ENCODE measurements around the gene RGS3. TPM values are rescaled to one million over a fixed set of nuclear protein-coding genes. Genes with fewer than 3 reads are reported as not detected.

The RGS3 gene
- total RNA-seq, 2 donors from 2014 or later: 112 to 184 TPM

GRCh38 chr9:113537229-113537810 lies 73.8 kb downstream of the RGS3 start:
- DNase-seq (ENCODE audit: low spot score): no peak
- peaks cover 46% of the 10 kb centered on the region for H3K36me3 ChIP-seq
- H3K4me3 ChIP-seq: no peak overlapping the region
- no peaks in the 10 kb centered on the region for H3K9me3 ChIP-seq
- no peaks in the 10 kb centered on the region for H3K27me3 ChIP-seq
- peak overlapping the region; percentile 79 to 83 for H3K27ac ChIP-seq
- TF ChIP-seq, protein P1, sequence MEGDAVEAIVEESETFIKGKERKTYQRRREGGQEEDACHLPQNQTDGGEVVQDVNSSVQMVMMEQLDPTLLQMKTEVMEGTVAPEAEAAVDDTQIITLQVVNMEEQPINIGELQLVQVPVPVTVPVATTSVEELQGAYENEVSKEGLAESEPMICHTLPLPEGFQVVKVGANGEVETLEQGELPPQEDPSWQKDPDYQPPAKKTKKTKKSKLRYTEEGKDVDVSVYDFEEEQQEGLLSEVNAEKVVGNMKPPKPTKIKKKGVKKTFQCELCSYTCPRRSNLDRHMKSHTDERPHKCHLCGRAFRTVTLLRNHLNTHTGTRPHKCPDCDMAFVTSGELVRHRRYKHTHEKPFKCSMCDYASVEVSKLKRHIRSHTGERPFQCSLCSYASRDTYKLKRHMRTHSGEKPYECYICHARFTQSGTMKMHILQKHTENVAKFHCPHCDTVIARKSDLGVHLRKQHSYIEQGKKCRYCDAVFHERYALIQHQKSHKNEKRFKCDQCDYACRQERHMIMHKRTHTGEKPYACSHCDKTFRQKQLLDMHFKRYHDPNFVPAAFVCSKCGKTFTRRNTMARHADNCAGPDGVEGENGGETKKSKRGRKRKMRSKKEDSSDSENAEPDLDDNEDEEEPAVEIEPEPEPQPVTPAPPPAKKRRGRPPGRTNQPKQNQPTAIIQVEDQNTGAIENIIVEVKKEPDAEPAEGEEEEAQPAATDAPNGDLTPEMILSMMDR (IDR thresholded peaks at IDR 0.05): no peak
- H3K4me1 ChIP-seq: peaks cover 0 to 81% of the 10 kb centered on the region in 2 donors

- Histone ChIP-seq H3K4me3 (no peak overlapping the region), H3K4me1 (peaks cover 0 to 83% of the 10 kb centered on the region in 2 donors), H3K27me3 (no peaks in the 10 kb centered on the region), H3K27ac (peak overlapping the region; percentile 79 to 83), H3K36me3 (peaks cover 46% of the 10 kb centered on the region), H3K9me3 (no peaks in the 10 kb centered on the region)
- no peak for DNase-seq (ENCODE audit: low spot score)
- TF ChIP-seq, protein P1 (IDR thresholded peaks at IDR 0.05): no peak
These were observed 74.6 kb downstream of the RGS3 start for GRCh38 chr9:113538131-113538530.

DNA sequence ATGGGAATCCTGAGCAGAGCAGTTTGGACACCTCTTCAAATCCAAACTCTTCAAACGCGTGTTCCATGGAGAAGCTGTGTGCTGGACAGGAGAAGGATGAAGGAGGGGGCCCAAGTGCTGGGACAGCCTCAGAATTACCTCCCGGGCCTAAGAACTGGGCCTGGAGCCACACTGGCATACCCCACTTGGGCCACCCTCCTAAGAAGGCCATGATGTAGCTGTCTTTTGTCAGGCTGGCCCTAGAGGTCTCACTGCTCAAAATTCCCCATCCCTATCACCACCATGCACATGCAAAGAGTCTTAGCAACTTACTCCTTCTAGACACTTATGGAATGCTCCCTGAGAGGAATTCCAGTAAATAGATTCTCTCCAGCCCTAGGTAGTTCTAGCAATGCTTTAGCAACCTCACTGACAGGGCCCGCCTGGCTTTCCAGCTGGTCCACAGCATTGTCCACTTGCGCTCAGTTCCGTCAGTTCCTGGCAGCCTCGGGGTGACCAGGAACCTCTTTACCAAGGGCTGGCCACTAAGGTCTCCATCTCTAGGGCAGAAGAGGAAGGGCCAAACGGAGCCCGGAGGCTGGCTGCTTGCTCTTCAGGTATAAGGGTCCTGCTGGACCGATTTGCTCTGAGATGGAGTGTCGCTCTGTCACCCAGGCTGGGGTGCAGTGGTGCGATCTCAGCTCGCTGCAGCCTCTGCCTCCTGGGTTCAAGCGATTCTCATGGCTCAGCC lies 75.3 kb downstream of the RGS3 start:
- TF ChIP-seq, protein P1 (IDR thresholded peaks at IDR 0.05): no peak
- H3K27me3 ChIP-seq: no peaks in the 10 kb centered on the region
- no peaks in the 10 kb centered on the region for H3K9me3 ChIP-seq
- peaks cover 0 to 83% of the 10 kb centered on the region in 2 donors for H3K4me1 ChIP-seq
- DNase-seq (ENCODE audit: low spot score): no peak
- H3K36me3 ChIP-seq: peaks cover 50% of the 10 kb centered on the region
- H3K27ac ChIP-seq: peak overlapping the region; percentile 79 to 83
- no peak overlapping the region for H3K4me3 ChIP-seq

GRCh38 chr9:113540466-113540865 lies 76.9 kb downstream of the RGS3 start:
- H3K4me1 ChIP-seq: peaks cover 0 to 83% of the 10 kb centered on the region in 2 donors
- H3K4me3 ChIP-seq: no peak overlapping the region
- peak overlapping the region in 1 of 2 donors; percentile 33 for H3K27ac ChIP-seq
- H3K27me3 ChIP-seq: no peaks in the 10 kb centered on the region
- no peaks in the 10 kb centered on the region for H3K9me3 ChIP-seq
- H3K36me3 ChIP-seq: peaks cover 57% of the 10 kb centered on the region
- TF ChIP-seq, protein P1 (IDR thresholded peaks at IDR 0.05): no peak
- DNase-seq (ENCODE audit: low spot score): no peak

DNA sequence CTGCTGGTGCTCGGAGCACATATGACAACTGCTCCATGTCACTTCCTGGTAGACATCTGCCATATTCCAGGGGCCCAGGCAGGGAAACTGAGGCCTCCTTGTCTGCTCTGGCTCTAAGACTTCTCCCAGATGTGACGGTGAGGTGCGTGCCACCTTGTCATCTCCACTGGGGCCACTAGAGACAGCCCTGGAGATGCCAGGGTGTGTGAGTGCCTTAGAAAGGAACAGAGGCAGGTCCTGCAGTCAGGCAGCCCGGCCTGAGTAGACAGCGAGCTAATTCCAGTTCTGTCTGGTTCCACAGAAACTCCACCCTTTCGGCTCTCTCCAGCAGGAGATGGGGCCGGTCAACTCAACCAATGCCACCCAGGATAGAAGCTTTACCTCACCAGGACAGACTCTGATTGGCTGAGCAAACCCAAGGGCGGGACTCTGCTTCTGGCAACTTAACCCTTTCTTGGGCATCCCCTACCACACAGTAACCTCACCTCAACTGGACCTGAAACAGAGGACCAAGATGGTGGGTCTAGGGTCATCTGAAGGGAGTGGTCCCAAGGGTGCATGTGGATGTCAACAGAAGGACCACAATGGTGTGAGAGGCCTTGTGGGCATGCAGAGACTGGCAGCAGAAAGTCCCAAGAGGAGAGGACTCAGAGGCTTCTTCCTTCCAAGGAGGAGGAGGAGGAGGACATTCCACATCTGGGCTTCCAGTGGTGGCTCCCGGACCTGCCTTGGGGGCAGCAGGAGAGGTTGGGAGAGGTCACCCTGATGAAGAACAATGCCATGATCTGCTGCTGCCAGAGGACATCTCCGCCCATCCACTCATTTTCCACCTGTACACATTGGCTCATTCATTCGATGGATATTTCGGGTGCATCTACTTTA lies 77.7 kb downstream of the RGS3 start:
- peaks cover 64% of the 10 kb centered on the region for H3K36me3 ChIP-seq
- peaks cover 0 to 83% of the 10 kb centered on the region in 2 donors for H3K4me1 ChIP-seq

More for the DNA sequence above, 77.7 kb downstream of the RGS3 start:
- peak overlapping the region; percentile 22 to 33 for H3K27ac ChIP-seq
- H3K4me3 ChIP-seq: no peak overlapping the region
- H3K27me3 ChIP-seq: no peaks in the 10 kb centered on the region
- TF ChIP-seq, protein P1 (IDR thresholded peaks at IDR 0.05): no peak
- no peaks in the 10 kb centered on the region for H3K9me3 ChIP-seq
- no peak for DNase-seq (ENCODE audit: low spot score)
